SHP77 (cell line): Measurements from ENCODE around the gene R3HDM2.
"Not testable (repeated sequence)": the region's sequence is repeated elsewhere in the genome, so short reads cannot be mapped to it uniquely, and the experiment has no call there.

Experiments
- DNase-seq, 2 experiments: peaks; one replicate each; lab custom pipeline; 2025; lab: John Stamatoyannopoulos, UW

Gene R3HDM2

DNA sequence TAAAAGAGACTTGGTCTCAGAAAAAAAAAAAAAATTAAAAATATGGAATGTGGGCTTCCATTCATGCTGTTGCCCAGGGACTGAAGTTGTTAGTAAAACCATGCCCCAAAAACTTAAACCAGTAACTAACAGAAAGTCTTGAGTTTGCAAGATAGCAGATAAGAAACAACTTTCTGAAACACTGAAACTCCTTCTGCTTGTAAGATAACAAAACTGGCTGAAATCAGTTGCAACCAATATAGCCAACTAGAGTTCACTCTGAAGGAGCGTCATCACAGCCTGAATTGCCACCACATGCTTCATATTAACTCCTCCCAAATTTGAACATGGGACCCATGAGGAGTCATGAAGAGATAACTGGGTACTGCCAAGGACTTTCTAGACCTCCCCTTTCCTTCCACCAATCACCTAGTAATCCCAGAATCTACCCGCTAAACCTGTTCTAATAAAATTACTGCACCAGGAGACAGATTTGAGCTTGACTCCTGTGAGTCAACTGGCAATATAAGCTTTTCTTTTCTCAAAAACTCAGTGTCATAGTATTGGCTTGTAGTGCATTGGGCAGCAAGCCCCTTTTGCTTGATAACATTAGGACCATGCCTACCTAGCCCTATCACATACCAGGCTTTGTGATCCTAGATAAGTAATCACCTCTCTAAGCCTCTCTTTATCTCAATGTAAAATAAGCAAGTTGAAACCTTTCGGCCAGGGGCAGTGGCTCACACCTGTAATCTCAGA, 53.6 kb downstream of the R3HDM2 start:
- DNase-seq = no peak

DNA sequence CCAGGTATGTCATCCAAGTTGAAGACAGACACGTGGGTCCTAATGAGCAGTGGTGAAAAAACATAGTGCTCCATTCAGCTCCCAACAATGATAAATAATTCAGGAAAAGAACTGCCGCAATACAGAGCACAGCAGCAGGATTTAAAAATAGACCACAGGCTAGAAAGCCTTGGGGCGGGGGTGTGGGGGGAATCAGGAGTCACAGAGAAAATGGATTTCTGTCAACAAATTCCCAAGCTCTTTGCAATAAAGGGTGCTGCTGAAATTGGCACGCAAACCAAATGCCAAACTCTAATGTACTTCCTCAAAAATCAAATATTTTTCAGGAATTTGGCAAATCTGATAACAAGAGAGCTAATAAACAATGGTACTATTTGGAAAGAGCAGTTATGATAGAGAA, 58.6 kb downstream of the R3HDM2 start:
- DNase-seq = no peak

DNA sequence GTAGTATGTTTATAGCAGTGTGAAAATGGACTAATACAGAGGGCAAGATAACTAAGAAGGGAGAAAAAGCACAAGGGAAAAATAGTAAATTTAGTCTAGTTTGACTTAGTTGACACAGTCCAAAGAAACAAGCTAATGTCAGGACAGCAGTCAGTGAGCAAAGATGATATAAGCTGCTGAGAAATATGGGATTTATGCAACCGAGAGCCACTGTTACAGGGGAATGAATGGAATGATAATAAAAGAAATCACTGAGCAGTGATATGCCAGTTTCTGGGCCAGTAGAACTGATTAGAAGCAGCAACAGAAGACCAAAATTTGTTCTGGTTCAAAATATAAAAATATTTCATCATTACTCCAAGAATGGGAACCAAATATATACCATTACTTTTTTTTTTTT, 60.1 kb downstream of the R3HDM2 start:
- no peak for DNase-seq

DNA sequence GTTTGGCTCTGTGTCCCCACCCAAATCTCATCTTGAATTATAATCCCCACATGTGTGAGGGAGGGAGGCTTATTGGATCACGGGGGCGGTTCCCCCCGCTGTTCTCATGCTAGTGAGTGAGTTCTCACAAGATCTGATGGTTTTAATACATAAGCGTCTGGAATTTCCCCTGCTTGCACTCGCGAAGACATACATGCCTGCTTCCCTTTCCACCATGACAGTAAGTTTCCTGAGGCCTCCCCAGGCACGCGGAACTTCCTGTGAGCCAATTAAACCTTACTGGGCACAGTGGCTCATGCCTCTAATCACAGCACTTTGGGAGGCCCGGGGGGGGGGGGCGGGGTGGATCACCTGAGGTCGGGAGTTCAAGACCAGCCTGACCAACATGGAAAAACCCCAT, 60.8 kb downstream of the R3HDM2 start:
- DNase-seq = no peak

DNA sequence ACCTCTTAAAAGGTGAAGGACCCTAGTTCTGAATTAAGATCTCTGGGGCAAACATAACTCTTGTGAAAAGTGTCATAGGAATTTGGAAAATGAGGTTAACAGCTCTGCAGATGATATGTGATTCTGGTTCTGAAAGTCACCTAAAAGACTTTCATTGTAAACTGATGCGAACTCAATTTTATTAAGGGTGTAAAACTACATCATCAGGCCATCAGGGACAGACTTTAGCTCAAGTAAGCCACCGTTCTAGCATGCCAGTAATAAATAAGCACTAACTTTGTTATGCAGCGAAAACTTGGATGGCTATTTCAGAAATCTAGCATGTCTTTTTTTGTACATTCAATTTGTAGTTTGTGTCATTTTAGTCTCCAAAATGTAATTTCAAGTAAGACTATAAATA, 61.6 kb downstream of the R3HDM2 start:
- DNase-seq = no peak

DNA sequence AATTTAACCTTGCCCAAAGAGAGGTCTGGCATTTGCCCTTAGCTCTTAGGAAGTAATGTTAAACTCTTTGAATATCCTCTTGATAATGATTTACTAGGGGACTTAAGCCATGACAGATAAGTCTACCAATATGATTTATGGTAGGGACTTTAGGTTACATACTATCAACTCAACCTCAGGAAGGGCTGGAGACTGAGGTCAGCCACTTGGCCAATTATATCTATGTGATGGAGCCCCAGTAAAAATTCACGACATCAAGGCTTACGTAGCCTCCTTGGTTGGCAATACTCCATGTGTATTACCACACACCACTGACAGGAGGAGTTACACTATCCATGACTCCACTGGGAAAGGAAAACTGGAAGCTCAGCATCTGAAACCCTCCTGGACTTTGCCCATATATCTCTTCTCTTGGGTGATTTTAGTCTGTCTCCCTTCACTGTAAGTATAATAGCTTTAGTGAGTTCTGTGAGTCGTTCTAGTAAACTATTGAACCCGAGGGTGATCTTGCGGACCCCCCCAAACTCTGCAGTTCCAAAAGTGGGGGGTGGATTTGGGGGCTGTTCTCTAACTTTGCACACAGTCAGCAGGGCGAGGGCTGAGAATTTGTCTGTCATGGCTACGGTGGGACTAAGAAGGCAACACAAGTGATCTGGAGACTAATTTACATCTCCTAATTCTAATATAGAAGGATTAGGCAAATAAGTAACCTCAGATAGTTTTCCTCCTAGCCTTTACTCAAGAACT, 62.3 kb downstream of the R3HDM2 start:
- no peak for DNase-seq

DNA sequence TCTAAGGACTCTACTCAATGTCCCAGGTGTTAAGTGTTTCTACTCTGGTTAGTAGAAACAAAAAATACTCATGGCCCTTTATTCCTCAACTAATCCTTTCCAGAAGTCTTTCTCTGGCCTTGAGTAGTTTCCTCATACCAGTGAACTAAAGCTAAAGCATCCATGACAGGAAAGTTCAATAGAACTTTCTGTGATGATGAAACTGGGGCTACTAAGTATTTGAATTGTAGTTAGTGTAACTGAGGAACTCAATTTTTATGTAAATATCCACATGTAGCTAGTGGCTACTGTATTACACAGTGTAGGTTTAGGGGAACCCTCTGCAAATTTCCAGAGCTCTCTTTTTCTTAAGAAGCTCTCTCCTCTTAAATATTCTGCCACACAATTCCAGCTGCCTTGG, 63.7 kb downstream of the R3HDM2 start:
- DNase-seq = no peak

DNA sequence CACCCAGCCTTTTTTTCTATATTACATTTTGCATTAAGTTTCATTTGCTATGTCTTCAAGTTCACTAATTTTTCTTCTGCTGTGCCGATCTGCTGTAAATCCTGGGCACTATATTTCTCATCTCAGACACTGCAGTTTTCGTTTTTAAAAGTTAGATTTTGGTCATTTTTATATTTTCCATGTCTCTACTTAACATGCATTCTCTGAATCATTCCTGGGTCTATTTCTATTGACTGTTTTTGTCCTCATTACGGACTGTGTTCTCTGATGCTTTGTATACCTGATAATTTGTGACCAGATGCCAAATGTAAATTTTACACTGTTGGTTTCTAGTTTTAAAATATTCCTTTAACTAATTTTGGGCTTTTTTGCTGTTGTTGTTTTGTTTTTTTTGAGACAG, 64.5 kb downstream of the R3HDM2 start:
- DNase-seq = no peak

DNA sequence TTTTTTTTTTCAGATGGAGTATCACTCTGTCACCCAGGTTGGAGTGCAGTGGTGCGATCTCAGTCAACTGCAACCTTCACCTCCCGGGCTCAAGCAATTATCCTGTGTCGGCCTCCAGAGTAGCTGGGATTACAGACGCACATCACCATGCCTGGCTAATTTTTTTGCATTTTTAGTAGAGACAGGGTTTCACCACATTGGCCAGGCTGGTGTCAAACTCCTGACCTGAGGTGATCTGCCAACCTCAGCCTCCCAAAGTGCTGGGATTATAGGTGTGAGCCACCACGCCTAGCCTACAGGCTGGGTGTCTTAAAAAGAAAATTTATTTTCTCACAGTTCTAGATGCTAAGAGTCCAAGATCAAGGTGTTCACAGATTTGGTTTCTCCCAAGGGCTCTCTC, 66.7 kb downstream of the R3HDM2 start:
- not testable (repeated sequence) for DNase-seq

DNA sequence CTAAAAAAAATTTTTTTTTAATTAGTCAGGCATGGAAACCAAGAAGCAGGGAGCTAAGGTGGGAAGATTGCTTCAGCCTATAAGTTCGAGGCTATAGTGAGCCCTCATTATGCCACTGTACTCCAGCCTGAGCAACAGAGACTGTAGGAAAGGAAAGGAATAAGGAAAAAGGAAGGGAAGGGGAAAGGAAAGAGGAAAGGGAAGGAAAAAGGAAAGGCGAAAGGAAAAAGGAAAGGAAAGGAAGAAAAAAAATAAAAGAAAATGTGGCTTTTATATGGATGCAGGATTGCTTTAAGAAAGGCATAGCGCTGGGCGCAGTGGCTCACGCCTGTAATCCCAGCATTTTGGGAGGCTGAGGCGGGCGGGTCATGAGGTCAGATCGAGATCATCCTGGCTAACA, 70.4 kb downstream of the R3HDM2 start:
- no peak for DNase-seq

DNA sequence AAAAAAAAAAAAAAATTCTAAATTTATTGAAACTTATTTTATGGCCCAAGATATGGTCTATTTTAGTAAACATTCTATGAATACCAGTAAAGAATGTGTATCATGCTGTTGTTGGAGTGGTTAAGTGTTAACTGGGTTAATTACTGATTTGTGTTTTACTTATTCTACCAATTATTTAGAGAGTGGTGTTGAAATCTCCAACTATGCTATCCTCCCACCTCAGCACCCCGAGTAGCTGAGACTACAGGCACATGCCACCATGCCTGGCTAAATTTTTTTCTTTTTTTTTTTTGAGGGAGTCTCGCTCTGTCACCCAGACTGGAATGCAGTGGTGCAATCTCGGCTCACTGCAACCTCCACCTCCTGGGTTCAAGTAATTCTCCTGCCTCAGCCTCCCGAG, 72.2 kb downstream of the R3HDM2 start:
- no peak for DNase-seq

DNA sequence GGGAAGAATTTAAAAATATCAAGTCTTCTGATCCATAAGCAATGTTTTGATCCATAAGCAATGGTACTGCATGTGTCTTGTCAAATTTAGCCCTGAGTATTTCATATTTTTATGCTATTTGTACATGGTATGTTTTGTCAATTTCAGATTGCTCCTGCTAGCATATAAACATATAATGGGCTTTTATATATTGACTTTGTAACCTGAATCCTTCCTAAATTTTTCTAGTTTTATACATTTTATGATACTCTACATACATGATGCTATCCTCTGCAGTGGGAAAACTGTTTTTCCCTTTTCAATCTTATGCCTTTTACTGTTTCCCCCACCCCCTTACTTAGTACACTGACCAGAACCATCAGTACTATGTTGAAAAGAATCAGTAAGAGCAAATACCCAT, 75.1 kb downstream of the R3HDM2 start:
- DNase-seq = no peak

DNA sequence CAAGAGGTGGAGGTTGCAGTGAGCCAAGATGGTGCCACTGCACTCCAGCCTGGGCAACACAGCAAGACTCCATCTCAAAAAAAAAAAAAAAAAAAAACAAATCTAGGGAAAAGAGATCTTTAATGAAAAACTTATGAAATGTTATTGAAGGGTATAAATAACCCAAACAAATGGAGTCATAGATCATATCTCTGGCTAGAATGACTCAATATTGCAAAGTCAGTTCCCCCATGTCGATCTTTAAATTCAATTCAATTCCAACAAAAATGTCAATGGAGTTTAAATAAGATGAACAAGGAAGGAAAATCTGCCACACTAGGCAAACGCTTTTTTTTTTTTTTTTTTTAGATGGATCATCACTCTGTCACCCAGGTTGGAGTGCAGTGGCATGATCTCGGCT, 78.7 kb downstream of the R3HDM2 start:
- DNase-seq = no peak

DNA sequence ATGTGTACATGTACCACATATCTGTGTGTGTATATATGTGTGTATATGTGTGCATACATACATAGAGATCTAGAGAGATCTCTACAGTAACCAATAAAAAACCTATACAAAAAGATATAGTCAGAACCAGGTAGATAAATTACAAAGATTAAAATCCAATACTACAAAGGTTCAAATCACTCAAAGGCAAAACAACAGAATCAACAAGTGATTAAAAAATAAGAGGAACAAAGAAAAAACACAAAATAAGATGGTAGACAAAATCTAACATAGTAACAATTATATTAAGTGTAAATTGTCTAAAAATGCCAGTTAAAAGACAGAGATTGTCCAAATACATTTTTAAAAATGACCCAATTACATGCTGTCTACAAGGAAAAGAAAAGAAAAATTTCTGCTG, 83.6 kb downstream of the R3HDM2 start:
- no peak for DNase-seq

DNA sequence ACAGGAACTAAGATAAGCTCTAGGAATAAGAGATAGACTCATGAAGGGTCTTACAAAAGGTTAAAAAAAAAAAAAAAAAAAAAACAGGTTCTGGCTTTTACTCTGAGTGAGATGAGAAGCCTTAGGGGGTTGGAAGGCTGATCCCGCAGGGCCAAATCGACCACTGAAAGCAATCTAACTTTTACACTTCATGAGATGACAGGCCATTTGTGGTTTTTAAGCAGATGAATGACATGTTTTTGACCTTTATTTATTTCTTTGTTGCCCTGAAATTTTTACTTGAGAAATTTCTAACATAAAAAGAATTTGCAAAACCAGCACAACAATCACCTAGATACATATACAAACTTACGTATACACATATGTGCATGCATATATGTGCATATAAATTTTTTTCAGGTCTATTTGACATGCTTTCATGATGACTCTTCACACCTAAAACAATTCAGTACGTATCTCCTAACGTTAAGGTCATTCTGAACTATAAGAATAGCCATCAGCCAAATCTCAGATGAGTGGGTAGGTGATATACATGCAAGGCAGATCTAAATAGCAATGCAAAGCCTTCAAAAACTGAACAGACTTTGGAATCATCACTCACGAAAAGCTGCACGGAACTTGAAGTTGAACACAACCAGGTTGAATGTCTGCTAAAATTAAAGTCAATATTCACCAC, 87.0 kb downstream of the R3HDM2 start:
- no peak for DNase-seq

DNA sequence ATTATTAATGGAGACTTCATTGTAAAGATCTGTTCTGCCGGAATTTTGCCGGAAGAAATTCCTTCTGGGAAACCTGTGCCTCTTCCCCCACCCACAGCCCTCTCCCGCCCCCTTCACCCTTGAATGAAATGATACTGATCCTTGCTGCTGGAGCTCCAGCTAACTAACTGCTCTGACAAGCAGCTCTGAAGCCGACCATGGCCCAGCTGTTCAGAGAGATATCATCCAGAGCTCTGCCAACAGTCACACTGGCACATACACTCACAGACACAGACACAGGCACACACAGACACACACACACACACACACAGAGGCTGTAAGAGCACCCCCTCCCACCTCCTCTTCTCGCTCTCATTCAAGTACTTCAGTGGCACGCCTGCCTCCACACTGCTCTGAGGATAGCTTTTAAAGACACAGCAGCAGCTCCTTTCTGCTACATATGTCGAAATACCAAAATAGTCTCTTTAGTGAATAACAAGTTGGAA, 88.6 kb downstream of the R3HDM2 start:
- peak; percentile 52 to 64 for DNase-seq

DNA sequence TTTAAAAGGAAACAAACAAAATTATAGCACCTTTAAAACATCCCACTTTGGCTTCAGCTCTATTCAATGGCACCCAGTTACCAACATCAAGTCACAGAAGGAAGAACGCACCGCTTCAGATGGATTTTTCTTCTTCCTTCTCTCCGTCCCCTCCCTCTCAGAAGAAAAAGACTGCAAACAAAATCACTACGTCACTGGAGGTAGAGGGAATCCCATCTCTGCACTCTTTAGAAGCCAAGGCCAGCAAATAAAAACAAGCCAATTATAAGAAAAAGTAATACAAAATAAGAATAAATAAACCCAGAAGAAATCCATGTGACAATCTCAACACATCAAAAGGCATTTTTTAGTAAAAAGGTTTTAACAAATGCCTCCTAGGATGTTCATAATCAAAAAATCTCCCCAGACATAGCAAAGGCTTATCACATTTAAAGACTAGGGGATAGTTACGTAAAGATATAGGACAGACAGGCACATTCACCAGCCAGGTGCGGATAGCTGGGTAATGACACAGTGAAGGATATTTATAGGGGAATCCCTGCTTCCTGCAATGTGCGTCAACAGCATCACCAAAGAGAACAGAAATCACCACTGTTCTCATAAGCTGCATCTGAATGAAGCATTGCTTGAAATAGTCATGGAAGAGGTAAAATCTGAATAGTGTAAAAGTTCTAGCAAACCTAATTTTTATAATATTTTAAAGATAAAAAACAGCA, 89.4 kb downstream of the R3HDM2 start:
- DNase-seq = peak in 1 of 2 experiments; percentile 35

DNA sequence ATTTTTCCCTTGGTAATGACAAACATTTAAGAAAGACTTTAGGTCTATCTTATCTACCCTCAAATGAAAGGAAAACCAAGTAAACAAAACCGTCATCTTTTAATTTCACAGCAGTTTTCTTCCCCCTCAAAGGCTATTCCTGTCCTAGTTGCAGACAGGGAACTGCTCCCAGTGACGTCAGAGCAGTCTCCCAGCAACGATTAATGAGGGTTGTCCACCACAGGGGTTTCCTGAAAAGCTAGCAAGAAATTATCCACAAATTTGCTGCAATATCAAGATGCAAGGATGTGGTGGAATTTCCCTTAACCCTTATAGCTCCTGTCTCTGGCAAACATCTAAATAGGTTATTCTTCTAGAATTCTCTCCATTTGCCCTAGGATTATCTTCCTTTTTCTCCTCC, 90.7 kb downstream of the R3HDM2 start:
- DNase-seq = peak; percentile 3 to 16

DNA sequence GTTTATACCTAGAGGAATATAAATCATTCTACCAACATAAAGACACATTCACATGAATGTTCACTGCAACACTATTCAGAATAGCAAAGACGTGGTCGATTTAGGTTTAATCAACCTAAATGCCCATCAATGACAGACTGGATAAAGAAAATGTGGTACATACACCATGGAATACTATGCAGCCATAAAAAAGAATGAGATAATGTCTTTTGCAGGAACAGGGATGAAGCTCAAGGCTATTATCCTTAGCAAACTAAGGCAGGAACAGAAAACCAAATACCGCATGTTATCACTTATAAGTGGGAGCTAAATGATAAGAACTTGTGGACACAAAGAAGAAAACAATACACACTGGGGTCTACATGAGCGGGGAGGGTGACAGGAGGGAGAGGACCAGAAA, 94.5 kb downstream of the R3HDM2 start:
- not testable (repeated sequence) for DNase-seq

DNA sequence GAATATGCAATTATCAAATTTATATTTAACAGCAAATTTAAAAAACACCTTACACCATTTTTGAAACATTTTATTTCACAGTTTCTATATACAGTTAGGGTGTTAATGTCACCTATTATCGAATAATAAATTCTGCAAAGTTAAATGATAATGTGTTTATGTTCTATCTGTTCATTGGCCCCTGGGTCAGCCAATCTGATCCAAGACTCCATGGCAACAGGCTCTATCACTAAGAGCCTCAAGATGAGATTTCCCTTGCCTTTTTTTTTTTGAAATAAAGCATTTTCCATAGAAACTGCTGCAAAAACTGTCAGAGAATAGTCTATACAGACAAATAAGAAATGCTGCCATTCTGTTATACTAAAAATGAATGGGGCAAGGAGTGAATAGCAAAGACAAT, 96.6 kb downstream of the R3HDM2 start:
- DNase-seq = no peak

DNA sequence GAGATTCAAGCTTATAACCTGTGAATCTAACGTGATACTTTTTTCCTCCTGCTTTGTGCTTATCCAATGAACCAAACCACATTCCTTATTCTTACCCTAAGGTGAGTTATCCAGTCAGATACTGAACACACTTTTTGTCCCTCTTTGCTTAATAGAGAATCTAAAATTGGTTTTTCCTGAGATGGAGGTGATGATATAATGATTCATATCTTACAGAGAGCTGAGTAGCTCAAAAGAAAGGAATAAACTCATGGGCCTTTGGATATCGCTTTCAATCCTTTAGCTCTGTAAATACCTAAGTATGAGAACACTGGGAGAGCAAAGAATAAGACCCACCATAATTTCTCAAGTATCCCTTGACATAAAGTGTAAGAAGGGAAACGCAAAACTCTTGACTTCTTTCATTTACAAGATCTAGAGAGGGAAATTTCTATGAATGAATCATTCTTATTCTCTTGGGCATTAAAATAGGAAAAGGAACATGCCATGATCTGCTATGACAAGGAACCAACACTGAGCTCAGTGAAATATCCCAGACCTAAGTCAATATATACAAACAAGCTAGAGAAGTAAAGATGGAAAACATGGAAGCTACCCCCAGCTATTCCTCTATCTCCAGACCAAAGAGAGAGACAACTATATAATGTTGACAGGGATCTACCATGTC, 98.1 kb downstream of the R3HDM2 start:
- DNase-seq = no peak

DNA sequence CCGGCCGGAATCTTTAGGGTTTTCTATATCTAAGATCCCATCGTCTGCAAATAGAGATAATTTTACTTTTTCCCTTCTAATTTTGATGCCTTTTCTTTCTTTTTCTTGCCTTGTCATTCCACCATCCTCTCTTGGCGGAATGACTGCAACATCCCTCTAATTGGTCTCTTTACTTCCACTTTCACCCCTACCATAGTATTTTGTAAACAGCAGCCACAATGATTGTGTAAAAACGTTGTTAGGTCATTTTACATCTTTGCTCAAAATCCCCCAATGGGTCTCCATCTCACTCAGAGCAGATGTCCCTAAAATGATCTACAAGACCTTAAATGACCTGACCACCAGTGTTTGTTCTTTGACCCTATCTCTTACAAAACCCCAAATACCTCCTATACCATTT, 99.9 kb downstream of the R3HDM2 start:
- no peak for DNase-seq
